IMR-90 (cell line): ENCODE measurements around the gene RHOF. TPM values are rescaled to one million over a fixed set of nuclear protein-coding genes. Genes with fewer than 3 reads are reported as not detected.
A peak's percentile ranks its signal among the peaks of the same experiment; 100 is the strongest.

ENCODE experiments used
- ATAC-seq: fragments of 200-7000 bp; cut with Tn5 transposase; 2 replicates; pipeline ENCODE4 v1.9.1; 2020; ENCODE audit warnings: low read depth, mild to moderate bottlenecking, moderate library complexity
- BruUV-seq: library from RNA; stranded (reverse); fragments of 400-500 nt; replicated peaks from 2 replicates; lab custom pipeline; 2021; lab: Mats Ljungman, UMichigan
- CTCF ChIA-PET: fragments of 300-600 bp; formaldehyde crosslinking; extraction: SDS; loops from one replicate; lab custom pipeline; 2021; ENCODE audit warnings: antibody characterized with exemption; lab: Yijun Ruan, JAX
- POLR2A ChIA-PET: fragments of 300-600 bp; sonication (Branson Sonifier 250); formaldehyde crosslinking; loops from one replicate; lab custom pipeline; 2022; ENCODE audit warnings: antibody characterized with exemption; ENCODE audit not compliant: unreplicated experiment; lab: Charles Lee
- DNase-seq: peaks from one replicate; pipeline ENCODE4 v3.0.0; 2013
- H2AFZ ChIP-seq: replicated peaks from 2 replicates; pipeline ENCODE3; 2013; ENCODE audit warnings: low read length, mild to moderate bottlenecking; ENCODE audit not compliant: poor library complexity
- H2AK5ac ChIP-seq: 2 replicates; pipeline ENCODE4 v1.6.1; 2013; ENCODE audit warnings: low read depth, low read length, inconsistent platforms
- H2AK9ac ChIP-seq: replicated peaks from 2 replicates; pipeline ENCODE3; 2013; ENCODE audit warnings: mild to moderate bottlenecking, low read depth, low read length, moderate library complexity; ENCODE audit not compliant: poor library complexity
- H2BK120ac ChIP-seq: 2 replicates; pipeline ENCODE4 v1.6.1; 2013; ENCODE audit warnings: low read depth, low read length, inconsistent platforms
- H2BK15ac ChIP-seq: 3 replicates; pipeline ENCODE4 v1.6.1; 2013; ENCODE audit warnings: low read depth, low read length, inconsistent platforms
- H2BK20ac ChIP-seq: 2 replicates; pipeline ENCODE4 v1.6.1; 2013; ENCODE audit warnings: low read depth, mild to moderate bottlenecking, inconsistent platforms, low read length, moderate library complexity
- H2BK5ac ChIP-seq: 2 replicates; pipeline ENCODE4 v1.6.1; 2013; ENCODE audit warnings: mild to moderate bottlenecking, low read depth, low read length, inconsistent platforms; ENCODE audit not compliant: poor library complexity, severe bottlenecking
- H3K14ac ChIP-seq: replicated peaks from 2 replicates; pipeline ENCODE4 v1.6.1; 2013; ENCODE audit warnings: low read depth, low read length, inconsistent platforms
- H3K18ac ChIP-seq: 2 replicates; pipeline ENCODE4 v1.6.1; 2013; ENCODE audit warnings: low read depth, low read length, control low read depth
- H3K23ac ChIP-seq: 2 replicates; pipeline ENCODE4 v1.6.1; 2013; ENCODE audit warnings: low read depth, low read length, inconsistent platforms
- H3K27ac ChIP-seq: 2 replicates; pipeline ENCODE4 v1.5.1; 2013; ENCODE audit warnings: mild to moderate bottlenecking, control low read depth, low read length; ENCODE audit not compliant: insufficient read depth
- H3K27me3 ChIP-seq: 2 replicates; pipeline ENCODE4 v1.6.1; 2013; ENCODE audit warnings: low read length; ENCODE audit not compliant: control insufficient read depth, insufficient read depth
- H3K36me3 ChIP-seq: 2 replicates; pipeline ENCODE4 v1.6.1; 2013; ENCODE audit warnings: low read length, mixed read lengths; ENCODE audit not compliant: control insufficient read depth, insufficient read depth
- H3K4ac ChIP-seq: 2 replicates; pipeline ENCODE4 v1.6.1; 2013; ENCODE audit warnings: low read depth, low read length, inconsistent platforms
- H3K4me1 ChIP-seq: 2 replicates; pipeline ENCODE4 v1.6.1; 2013; ENCODE audit warnings: low read length, mixed read lengths; ENCODE audit not compliant: control insufficient read depth, insufficient read depth
- H3K4me2 ChIP-seq: 2 replicates; pipeline ENCODE4 v1.6.1; 2013; ENCODE audit warnings: low read depth, mild to moderate bottlenecking, control low read depth, low read length, moderate library complexity
- H3K4me3 ChIP-seq: 2 replicates; pipeline ENCODE4 v1.5.1; 2013; ENCODE audit warnings: low read depth, mild to moderate bottlenecking, control low read depth, low read length, moderate library complexity; ENCODE audit not compliant: insufficient read depth
- H3K56ac ChIP-seq: 2 replicates; pipeline ENCODE4 v1.6.1; 2013; ENCODE audit warnings: low read length, inconsistent platforms; ENCODE audit not compliant: insufficient read depth; ENCODE audit errors: extremely low read depth
- H3K79me1 ChIP-seq, 2 experiments: 2 replicates each; pipeline ENCODE4 v1.6.1; 2013; ENCODE audit warnings: low read length in 2 of 2, inconsistent platforms in 1 of 2, low read depth in 1 of 2
- H3K9ac ChIP-seq: 2 replicates; pipeline ENCODE4 v1.6.1; 2013; ENCODE audit warnings: low read depth, low read length, control low read depth
- H3K9me1 ChIP-seq: 2 replicates; pipeline ENCODE4 v1.6.1; 2013; ENCODE audit warnings: low read length, inconsistent platforms; ENCODE audit not compliant: insufficient read depth
- H3K9me3 ChIP-seq: 2 replicates; pipeline ENCODE4 v1.6.1; 2013; ENCODE audit warnings: low read length; ENCODE audit not compliant: control insufficient read depth, insufficient read depth
- H4K20me1 ChIP-seq: 2 replicates; pipeline ENCODE4 v1.6.1; 2013; ENCODE audit warnings: low read length, inconsistent platforms; ENCODE audit not compliant: insufficient read depth
- H4K5ac ChIP-seq: 2 replicates; pipeline ENCODE4 v1.6.1; 2013; ENCODE audit warnings: mild to moderate bottlenecking, low read depth, low read length, control low read depth
- H4K8ac ChIP-seq, 2 experiments: 2 replicates each; pipeline ENCODE4 v1.6.1; 2013; ENCODE audit warnings: low read depth in 2 of 2, low read length in 2 of 2, control low read depth in 1 of 2, inconsistent platforms in 1 of 2
- H4K91ac ChIP-seq: 2 replicates; pipeline ENCODE4 v1.6.1; 2013; ENCODE audit warnings: low read depth, low read length, inconsistent platforms; ENCODE audit not compliant: insufficient read depth
- CHD1 ChIP-seq: IDR thresholded peaks from 2 replicates; pipeline ENCODE4 v1.6.1; 2012; ENCODE audit warnings: low read depth, low read length, improper control_type of control experiment
- FOS ChIP-seq: fragments of 150-350 bp; IDR thresholded peaks from 2 replicates; pipeline ENCODE4 v1.6.1; 2016; ENCODE audit warnings: low read depth, low read length
- MAFK ChIP-seq: IDR thresholded peaks from 2 replicates; pipeline ENCODE4 v1.6.1; 2012; ENCODE audit warnings: low read depth, low read length, improper control_type of control experiment
- MXI1 ChIP-seq: IDR thresholded peaks from 2 replicates; pipeline ENCODE4 v1.6.1; 2012; ENCODE audit warnings: low read depth, mild to moderate bottlenecking, low read length, moderate library complexity, borderline replicate concordance
- NFE2L2 ChIP-seq: fragments of 150-350 bp; IDR thresholded peaks from 2 replicates; pipeline ENCODE4 v1.6.1; 2016; ENCODE audit warnings: low read depth, mild to moderate bottlenecking, low read length
- POLR2A ChIP-seq: IDR thresholded peaks from 2 replicates; pipeline ENCODE4 v1.6.1; 2012; ENCODE audit warnings: mild to moderate bottlenecking, low read depth, low read length
- RAD21 ChIP-seq: IDR thresholded peaks from 2 replicates; pipeline ENCODE4 v1.6.1; 2012; ENCODE audit warnings: low read length, improper control_type of control experiment
- RCOR1 ChIP-seq: IDR thresholded peaks from 2 replicates; pipeline ENCODE4 v1.6.1; 2012; ENCODE audit warnings: mild to moderate bottlenecking, low read length, improper control_type of control experiment; ENCODE audit not compliant: insufficient replicate concordance
- RFX5 ChIP-seq: IDR thresholded peaks from 2 replicates; pipeline ENCODE4 v1.8.0; 2012; ENCODE audit warnings: low read depth, mild to moderate bottlenecking, low read length, moderate library complexity
- SMC3 ChIP-seq: fragments of 150-350 bp; IDR thresholded peaks from 2 replicates; pipeline ENCODE4 v1.6.1; 2016; ENCODE audit warnings: low read depth, mild to moderate bottlenecking, antibody characterized with exemption, low read length, moderate library complexity
- WGBS, 2 experiments: methylation state at CpG; one replicate each; pipeline versions ENCODE4 v1.1.5 to v1.1.7; 2013; ENCODE audit warnings: missing lambda C conversion rate in 2 of 2; ENCODE audit not compliant: insufficient read length in 1 of 2; ENCODE audit errors: extremely low coverage in 2 of 2; 5-methylcytosine and 5-hydroxymethylcytosine counted together
- dilution Hi-C: fragments of 300-500 bp; cut with HindIII; formaldehyde crosslinking; loops from one replicate; pipeline ENCODE4 v1.14.3; 2018; ENCODE audit warnings: low sequenced_read_pairs; ENCODE audit not compliant: unreplicated experiment
- in situ Hi-C: fragments of 300-500 bp; cut with MboI; formaldehyde crosslinking; loops from 3 replicates; pipeline ENCODE4 v1.14.3; 2019; ENCODE audit warnings: low sequenced_read_pairs, inconsistent platforms, mixed read lengths
- intact Hi-C: fragments of 100-400 bp; cut with micrococcal nuclease; formaldehyde crosslinking; loops from 2 replicates; pipeline ENCODE4 v1.10.0; 2022
- polyA plus RNA-seq, 3 experiments: library from polyadenylated mRNA; depleted of rRNA; stranded (reverse); fragments of >200 nt; gene quantifications; 2 replicates each; pipeline ENCODE4 v1.2.3, GENCODE V29; 2012; ENCODE audit warnings: low replicate concordance in 1 of 3
- total RNA-seq: library from RNA; depleted of rRNA; stranded (reverse); fragments of >200 nt; gene quantifications from 2 replicates; pipeline ENCODE4 v1.2.3, GENCODE V29; 2012
- TF ChIP-seq, protein P1 (sequence below): conservative IDR thresholded peaks from 2 replicates; pipeline ENCODE4 v1.5.1; 2012; ENCODE audit warnings: mild to moderate bottlenecking, low read depth, low read length, improper control_type of control experiment
- TF ChIP-seq, protein P2 (sequence below): fragments of 150-350 bp; IDR thresholded peaks from 2 replicates; pipeline ENCODE4 v1.6.1; 2016; ENCODE audit warnings: low read depth, mild to moderate bottlenecking, low read length, moderate library complexity, borderline replicate concordance

Gene RHOF
- total and polyA plus RNA-seq, 2 of the 4 experiments (the other 2 are of a cell fraction): 3.0 to 5.1 TPM

GRCh38 chr12:121808623-121809022 lies 15.1 kb upstream of the RHOF start:
- in situ Hi-C loops: no loop called here

More at GRCh38 chr12:121808623-121809022, 15.1 kb upstream of the RHOF start:
- dilution Hi-C loops: no loop called here
- peaks cover 40% of the 10 kb centered on the region for H3K36me3 ChIP-seq
- no peak overlapping the region for H2BK15ac ChIP-seq
- H2BK5ac ChIP-seq: no peak overlapping the region
- 92% methylated on average over 2 of the region's 8 CpGs; no CpG with 5 or more reads in 1 of the 2 experiments for WGBS, 2 experiments
- ATAC-seq (no peak), DNase-seq (no peak)
- no peak overlapping the region for H4K5ac ChIP-seq
- no TSS peak for BruUV-seq
- H2BK20ac ChIP-seq: no peak overlapping the region
- H2AFZ ChIP-seq: no peak overlapping the region
- H2BK120ac ChIP-seq: no peak overlapping the region
- TF ChIP-seq SMC3 (no peak), CHD1 (no peak), FOS (no peak), RCOR1 (no peak), RFX5 (no peak), NFE2L2 (no peak), POLR2A (no peak), MXI1 (no peak), MAFK (no peak), RAD21 (no peak)
- TF ChIP-seq, protein P1, sequence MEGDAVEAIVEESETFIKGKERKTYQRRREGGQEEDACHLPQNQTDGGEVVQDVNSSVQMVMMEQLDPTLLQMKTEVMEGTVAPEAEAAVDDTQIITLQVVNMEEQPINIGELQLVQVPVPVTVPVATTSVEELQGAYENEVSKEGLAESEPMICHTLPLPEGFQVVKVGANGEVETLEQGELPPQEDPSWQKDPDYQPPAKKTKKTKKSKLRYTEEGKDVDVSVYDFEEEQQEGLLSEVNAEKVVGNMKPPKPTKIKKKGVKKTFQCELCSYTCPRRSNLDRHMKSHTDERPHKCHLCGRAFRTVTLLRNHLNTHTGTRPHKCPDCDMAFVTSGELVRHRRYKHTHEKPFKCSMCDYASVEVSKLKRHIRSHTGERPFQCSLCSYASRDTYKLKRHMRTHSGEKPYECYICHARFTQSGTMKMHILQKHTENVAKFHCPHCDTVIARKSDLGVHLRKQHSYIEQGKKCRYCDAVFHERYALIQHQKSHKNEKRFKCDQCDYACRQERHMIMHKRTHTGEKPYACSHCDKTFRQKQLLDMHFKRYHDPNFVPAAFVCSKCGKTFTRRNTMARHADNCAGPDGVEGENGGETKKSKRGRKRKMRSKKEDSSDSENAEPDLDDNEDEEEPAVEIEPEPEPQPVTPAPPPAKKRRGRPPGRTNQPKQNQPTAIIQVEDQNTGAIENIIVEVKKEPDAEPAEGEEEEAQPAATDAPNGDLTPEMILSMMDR: no peak
- TF ChIP-seq, protein P2, sequence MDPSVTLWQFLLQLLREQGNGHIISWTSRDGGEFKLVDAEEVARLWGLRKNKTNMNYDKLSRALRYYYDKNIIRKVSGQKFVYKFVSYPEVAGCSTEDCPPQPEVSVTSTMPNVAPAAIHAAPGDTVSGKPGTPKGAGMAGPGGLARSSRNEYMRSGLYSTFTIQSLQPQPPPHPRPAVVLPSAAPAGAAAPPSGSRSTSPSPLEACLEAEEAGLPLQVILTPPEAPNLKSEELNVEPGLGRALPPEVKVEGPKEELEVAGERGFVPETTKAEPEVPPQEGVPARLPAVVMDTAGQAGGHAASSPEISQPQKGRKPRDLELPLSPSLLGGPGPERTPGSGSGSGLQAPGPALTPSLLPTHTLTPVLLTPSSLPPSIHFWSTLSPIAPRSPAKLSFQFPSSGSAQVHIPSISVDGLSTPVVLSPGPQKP: no peak
- no peaks in the 10 kb centered on the region for H3K27me3 ChIP-seq
- H3K14ac ChIP-seq: no peak overlapping the region
- H3K23ac ChIP-seq: peak overlapping the region; percentile 28; the same call in 1 of the 2 replicates
- H4K20me1 ChIP-seq: peaks cover 57% of the 10 kb centered on the region
- H4K91ac ChIP-seq: no peak overlapping the region
- no peak overlapping the region for H3K56ac ChIP-seq
- no peak overlapping the region for H3K4ac ChIP-seq
- H3K9ac ChIP-seq: no peak overlapping the region
- no peaks in the 10 kb centered on the region for H3K9me1 ChIP-seq
- H3K27ac ChIP-seq: no peak overlapping the region
- no peak overlapping the region for H2AK9ac ChIP-seq
- H4K8ac ChIP-seq: no peak overlapping the region
- H3K79me1 ChIP-seq: peaks cover 17 to 67% of the 10 kb centered on the region in 2 experiments; a peak in 3 of 4 replicates
- H3K4me3 ChIP-seq: no peak overlapping the region
- intact Hi-C loops: no loop called here
- H3K4me2 ChIP-seq: no peak overlapping the region
- CTCF ChIA-PET: interaction anchor here (2.0 to 4.1 kb wide), 2 partner anchors 14 kb away, joined by 9 to 49 read pairs; partner anchors contain the start of gene RHOF
- H3K4me1 ChIP-seq: peaks cover 21% of the 10 kb centered on the region
- POLR2A ChIA-PET: no interaction called here
- no peaks in the 10 kb centered on the region for H3K9me3 ChIP-seq
- no peak overlapping the region for H3K18ac ChIP-seq
- H2AK5ac ChIP-seq: no peak overlapping the region
